Activated T-cell treated with anti-CD3 and anti-CD28 coated beads, Interleukin-2, amount 50 U/mL, for 1 hour (primary cell): ENCODE measurements around the gene SMIM45.
"Not testable (repeated sequence)": the region's sequence is repeated elsewhere in the genome, so short reads cannot be mapped to it uniquely, and the experiment has no call there.

Experiments used
- DNase-seq: peaks from one replicate; pipeline ENCODE4 v3.0.0-alpha.2; 2020

Gene SMIM45

GRCh38 chr22:41935015-41935351, 17.0 kb upstream of the SMIM45 start:
- no peak for DNase-seq

GRCh38 chr22:41935509-41935908, 16.4 kb upstream of the SMIM45 start:
- DNase-seq = no peak

- DNase-seq = no peak
These were observed 15.1 kb upstream of the SMIM45 start for GRCh38 chr22:41936894-41937169.

- peak; percentile 90 for DNase-seq
These were observed 11.7 kb upstream of the SMIM45 start for GRCh38 chr22:41939981-41940831.

- DNase-seq = peak; percentile 89
These were observed 10.9 kb upstream of the SMIM45 start for GRCh38 chr22:41940832-41941765.

- DNase-seq = no peak
These were observed 8.2 kb upstream of the SMIM45 start for GRCh38 chr22:41943661-41944209.

- DNase-seq = peak; percentile 87
These were observed 5.1 kb upstream of the SMIM45 start, which contains the start of gene CENPM for GRCh38 chr22:41946629-41947423. TSS of gene CENPM (minus strand) at chr22:41947152. CDS start at chr22:41947076, 76 bp downstream.

- DNase-seq = no peak
These were observed 4.4 kb upstream of the SMIM45 start for GRCh38 chr22:41947424-41948080.

- DNase-seq = no peak
These were observed 3.8 kb upstream of the SMIM45 start for GRCh38 chr22:41948142-41948541.

GRCh38 chr22:41948928-41949296, 3.0 kb upstream of the SMIM45 start:
- not testable (repeated sequence) for DNase-seq

GRCh38 chr22:41949297-41949965, 2.5 kb upstream of the SMIM45 start:
- no peak for DNase-seq

- no peak for DNase-seq
These were observed 763 bp downstream of the SMIM45 start for GRCh38 chr22:41952713-41953112.

GRCh38 chr22:41957941-41958556, 6.1 kb downstream of the SMIM45 start:
- no peak for DNase-seq

GRCh38 chr22:41963453-41964111, 11.6 kb downstream of the SMIM45 start:
- DNase-seq = no peak

- no peak for DNase-seq
These were observed 12.2 kb downstream of the SMIM45 start for GRCh38 chr22:41964112-41964491.

GRCh38 chr22:41966225-41966606, 14.3 kb downstream of the SMIM45 start:
- no peak for DNase-seq

- no peak for DNase-seq
These were observed 14.8 kb downstream of the SMIM45 start for GRCh38 chr22:41966607-41967240.

- no peak for DNase-seq
These were observed 16.7 kb downstream of the SMIM45 start for GRCh38 chr22:41968601-41969000.

- no peak for DNase-seq
These were observed 17.2 kb downstream of the SMIM45 start, which contains the start of gene SEPTIN3 for GRCh38 chr22:41969110-41969646. TSS of gene SEPTIN3 (plus strand) at chr22:41969443. CDS start at chr22:41971493, 2,050 bp downstream.

- no peak for DNase-seq
These were observed 18.7 kb downstream of the SMIM45 start for GRCh38 chr22:41970601-41971000.
